Fibroblast of skin of left quadriceps (primary cell): ENCODE results near the gene ATP5PD.

Experiments used
- DNase-seq, 2 experiments: peaks; one replicate each; pipeline ENCODE4 v3.0.0-alpha.2; 2013; ENCODE audit warnings: low read depth in 2 of 2

ATP5PD gene

DNA sequence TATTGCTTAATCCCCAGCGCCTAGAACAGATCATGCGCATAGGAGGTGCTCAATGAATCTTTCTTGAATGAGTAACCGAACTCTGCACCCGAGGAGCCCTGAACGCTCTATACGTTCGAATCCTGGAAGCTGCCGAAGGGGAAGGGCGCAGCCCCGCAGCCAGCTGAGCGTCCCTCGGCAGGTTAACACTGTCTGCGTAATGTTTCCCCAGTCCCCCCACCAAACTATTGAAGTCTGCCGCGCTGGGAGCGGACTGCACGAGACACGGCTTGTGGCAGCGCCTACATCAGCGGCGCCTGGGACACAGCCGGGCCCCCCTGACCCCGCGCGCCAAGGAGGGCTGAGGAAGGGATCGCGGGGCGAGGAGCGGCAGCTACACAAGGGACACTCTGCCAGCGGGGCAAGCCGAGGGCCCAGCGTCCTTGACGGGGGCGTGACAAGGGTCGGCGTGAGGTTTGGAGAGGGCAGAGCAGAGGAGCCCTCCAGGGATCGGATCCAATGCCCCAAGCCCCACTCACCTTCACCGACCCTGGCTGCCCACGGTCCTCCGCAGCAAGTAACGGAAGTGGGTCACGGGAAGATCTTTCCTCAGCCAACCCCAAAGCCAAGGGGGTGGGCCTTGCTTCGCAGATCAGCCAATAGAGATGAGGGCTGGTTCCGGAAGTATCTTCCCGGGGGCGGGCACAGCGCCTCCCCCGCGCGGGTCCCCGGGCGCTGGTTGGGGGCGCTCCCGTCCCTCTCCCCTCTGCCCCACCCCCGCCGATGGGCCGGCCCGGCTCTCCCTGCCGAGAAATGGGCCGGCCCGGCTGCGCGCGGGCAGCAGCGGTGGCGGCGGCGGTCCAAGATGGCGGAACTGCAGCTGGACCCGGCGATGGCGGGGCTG, at the start of gene ATP5PD, which contains the start of gene KCTD2:
Gene ATP5PD (minus strand): TSS at position 563 of the 883 bp plus-strand sequence. CDS start 4,319 bp downstream, outside the sequence.
Gene KCTD2 (plus strand): TSS at position 819 of the 883 bp plus-strand sequence. CDS start 26 bp downstream, at position 845.
- DNase-seq = peak; percentile 90 to 93

DNA sequence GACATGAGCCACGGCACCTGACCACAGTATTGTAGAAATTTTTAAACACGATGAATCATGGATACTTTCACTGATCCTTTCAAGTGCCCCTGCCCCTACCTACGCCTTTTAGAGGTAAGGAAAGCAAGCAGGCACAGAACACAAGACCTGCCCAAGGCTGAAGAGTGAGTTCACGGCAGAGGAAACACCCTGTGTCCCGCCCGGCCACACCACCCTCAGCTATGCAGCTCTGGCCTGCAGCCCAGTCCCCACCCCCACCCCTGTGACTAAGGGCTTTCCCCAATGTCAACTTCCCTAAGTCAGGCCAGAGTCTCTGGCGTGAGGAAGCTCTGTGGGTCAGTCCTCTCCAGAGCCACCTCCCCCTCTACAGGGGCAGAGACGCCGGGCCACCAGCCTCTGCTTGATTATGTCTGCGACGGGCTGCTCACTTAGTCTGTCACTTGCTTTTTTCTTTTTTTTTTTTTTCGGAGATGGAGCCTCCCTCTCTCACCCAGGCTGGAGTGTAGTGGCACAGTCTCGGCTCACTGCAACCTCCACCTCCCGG, 49.4 kb upstream of the ATP5PD start:
- no peak for DNase-seq

GRCh38 chr17:75094871-75095399, 48.2 kb upstream of the ATP5PD start:
- no peak for DNase-seq

GRCh38 chr17:75093548-75094158, 46.9 kb upstream of the ATP5PD start:
- no peak for DNase-seq

DNA sequence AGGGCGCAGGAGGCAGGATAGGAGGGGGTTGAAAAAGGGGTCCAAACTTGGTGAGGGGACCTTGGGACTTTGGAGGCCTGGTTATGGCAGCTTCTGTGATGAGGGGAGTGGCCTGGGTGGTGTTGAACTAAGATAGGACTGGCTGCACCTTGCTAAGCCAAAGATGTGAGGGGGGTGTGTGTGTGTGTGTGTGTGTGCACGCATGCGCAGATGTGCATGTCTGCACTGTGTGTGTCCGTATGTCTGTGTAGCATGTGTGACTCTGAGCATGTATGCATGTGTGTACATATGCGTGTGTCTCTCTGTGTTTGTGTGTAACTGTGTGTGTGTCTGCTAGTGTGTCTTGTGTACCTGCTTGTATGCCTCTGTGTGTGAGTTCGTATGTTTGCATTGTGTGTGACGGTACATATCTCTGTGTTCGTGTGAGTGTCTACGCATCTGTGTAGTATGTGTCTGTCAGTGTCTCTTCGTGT, 45.1 kb upstream of the ATP5PD start:
- DNase-seq = no peak

DNA sequence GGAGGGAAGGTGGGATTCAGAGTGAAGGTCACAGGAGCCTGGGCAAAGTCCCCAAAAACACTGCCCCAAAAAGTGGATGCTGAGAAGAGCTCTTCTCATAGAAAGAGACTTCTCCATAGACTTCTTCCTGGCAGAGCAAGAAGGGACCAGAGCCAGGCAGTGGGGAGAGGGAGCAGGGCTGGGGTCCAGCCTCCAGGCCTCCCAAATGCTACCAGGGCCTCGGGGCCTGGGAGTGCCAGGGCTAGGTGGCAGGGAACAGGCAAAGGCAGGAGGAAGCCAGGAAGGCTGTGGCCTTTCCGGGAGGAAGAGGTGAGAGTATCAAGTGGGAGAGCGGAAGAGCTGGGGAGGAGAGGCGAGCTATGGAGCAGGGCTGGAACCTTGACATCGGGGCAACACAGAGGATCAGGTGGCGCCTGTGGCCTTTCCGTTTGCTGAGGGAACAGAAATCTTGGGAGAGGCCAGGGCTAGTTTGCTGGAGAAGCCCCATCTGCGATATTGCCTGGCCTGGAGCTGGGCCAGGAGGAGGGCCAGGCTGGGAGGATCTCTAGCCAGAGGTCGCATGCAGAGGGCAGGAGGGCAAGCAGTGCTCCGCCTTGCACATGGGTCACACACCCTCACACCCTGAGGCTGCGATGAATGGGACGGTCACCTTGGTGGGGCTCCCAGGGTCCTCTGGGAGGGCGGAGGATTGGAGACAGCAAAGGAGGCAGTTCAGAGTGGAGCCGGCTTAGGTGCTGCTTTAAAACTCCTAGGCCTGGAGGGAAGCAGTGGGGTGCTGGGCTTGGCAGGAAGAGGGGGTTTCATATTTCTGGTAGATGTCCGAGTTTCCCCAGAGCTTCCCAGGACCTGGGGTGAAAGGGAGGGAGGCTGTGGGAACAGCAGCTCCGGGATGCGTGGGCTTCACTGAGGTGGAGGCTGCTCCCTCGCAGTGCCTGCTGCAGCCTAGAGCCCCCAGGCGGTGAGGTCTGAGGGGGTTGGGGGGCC, 44.4 kb upstream of the ATP5PD start:
- DNase-seq = no peak

GRCh38 chr17:75088465-75089417, 42.0 kb upstream of the ATP5PD start:
- no peak for DNase-seq

DNA sequence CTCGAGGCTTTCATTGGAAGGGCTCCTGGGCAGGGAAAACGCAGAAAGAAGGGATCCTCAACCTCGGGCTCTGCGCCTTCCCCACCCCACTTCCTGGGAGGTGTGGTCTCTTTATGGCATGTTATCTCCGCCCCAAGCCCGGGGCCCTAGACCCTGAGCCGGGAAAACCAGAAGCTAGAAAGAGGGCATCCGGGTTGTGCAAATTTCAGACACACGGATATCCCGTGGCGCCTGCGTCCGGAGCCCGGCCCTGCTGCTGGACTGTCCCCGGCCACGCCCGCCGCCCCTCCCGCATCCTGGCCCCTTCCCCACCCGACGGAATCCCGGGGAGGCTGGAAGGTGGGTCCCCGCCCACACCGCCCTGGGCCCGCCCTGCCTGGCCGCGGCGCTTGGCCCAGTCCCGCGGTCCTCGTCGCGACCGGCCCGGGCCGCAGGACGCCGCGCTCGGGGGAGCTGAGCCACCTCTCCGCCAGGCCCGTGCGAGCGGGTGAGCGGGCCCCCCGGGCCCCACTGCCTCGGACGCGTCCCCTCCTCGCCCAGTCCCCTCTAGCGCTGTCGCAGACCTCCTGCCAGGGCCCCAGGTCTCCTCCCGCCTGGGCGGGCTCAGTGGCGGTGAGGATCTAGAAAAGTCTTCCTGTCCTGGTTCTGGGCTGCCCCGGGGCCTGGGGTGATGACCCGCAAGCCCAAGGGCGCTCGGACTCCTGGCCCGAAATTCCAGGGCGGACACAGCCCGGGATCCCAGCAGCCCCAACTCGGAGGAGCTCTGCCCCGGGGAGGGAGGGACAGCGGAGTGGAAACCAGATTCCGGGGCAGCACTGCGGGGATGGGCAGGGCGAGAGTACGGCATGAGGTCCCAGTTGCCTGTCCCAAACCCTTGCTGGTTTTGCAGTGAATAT, 41.0 kb upstream of the ATP5PD start, which contains the start of gene SLC16A5:
Gene SLC16A5 (plus strand): TSS at position 397 of the 896 bp plus-strand sequence. CDS start 5,683 bp downstream, outside the sequence.
- peak; percentile 43 to 51 for DNase-seq

DNA sequence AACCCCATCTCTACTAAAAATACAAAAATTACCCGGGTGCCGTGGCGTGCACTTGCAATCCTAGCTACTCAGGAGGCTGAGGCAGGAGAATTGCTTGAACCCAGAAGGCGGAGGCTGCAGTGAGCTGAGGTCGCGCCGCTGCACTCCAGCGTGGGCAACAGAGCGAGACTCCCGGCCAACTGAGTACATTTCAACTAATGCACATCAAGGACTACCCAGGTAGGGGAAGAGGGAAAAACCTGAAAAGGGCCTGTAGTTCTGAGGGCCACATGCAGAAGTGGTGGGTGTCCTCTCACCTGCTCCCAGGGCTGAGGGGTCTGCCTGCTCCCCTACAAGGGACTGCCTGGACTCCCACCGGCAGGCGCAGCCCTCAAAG, 40.4 kb upstream of the ATP5PD start:
- DNase-seq = no peak

- no peak for DNase-seq
Measured at GRCh38 chr17:75086496-75087181, 39.9 kb upstream of the ATP5PD start.

DNA sequence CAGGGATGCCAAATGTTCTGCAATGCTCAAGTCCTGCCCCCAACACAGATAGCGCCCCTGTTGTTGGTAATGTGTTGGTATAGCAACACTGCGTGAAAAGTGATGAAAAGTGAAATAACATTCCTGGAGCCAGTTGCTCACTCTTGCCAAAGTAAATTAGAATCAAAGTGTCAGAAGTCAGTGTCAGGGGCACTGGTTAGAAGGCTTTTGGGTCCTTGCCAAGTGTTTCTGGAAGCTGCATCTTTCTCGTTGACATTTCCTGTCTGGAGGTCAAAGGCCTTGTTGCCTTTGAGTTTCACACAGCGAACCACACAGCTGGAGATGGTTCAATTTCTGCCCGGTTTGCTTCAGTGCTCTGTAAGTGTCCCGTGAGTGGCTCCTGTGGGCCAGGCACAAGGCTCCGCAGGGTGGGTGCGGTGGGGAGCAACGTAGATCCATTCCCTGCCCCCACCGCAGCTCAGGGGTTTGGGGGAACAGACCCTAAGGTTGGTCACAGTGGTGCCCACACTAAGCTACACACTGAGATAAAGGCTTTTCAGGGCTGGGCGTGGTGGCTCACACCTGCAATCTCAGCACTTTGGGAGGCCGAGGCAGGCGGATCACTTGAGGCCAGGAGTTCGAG, 37.4 kb upstream of the ATP5PD start:
- DNase-seq = no peak

GRCh38 chr17:75082683-75083082, 35.9 kb upstream of the ATP5PD start:
- no peak for DNase-seq

- no peak for DNase-seq
Measured at GRCh38 chr17:75081611-75082540, 35.1 kb upstream of the ATP5PD start.

- DNase-seq = no peak
Measured at GRCh38 chr17:75079023-75079373, 32.2 kb upstream of the ATP5PD start.

GRCh38 chr17:75078284-75079022, 31.7 kb upstream of the ATP5PD start:
- peak; percentile 51 for DNase-seq
